HFFc6 (cell line): ENCODE results near the gene GFI1. TPM values are rescaled to one million over a fixed set of nuclear protein-coding genes. Genes with fewer than 3 reads are reported as not detected.

Experiments used
- DNase-seq: peaks from one replicate; pipeline ENCODE4 v3.0.0-alpha.2; 2018
- H3K27ac Mint-ChIP-seq: 2 replicates; pipeline ENCODE4 v1.8.0; 2020; ENCODE audit warnings: mild to moderate bottlenecking, mixed read lengths
- H3K27me3 Mint-ChIP-seq: 2 replicates; pipeline ENCODE4 v1.8.0; 2021; ENCODE audit warnings: mild to moderate bottlenecking, moderate library complexity, mixed read lengths; ENCODE audit not compliant: insufficient read depth
- H3K36me3 Mint-ChIP-seq: 2 replicates; pipeline ENCODE4 v1.8.0; 2021; ENCODE audit warnings: low read depth, mixed read lengths
- H3K4me1 Mint-ChIP-seq: 2 replicates; pipeline ENCODE4 v1.8.0; 2020; ENCODE audit warnings: low read depth, mixed read lengths
- H3K4me3 Mint-ChIP-seq: 2 replicates; pipeline ENCODE4 v1.8.0; 2020; ENCODE audit warnings: mild to moderate bottlenecking, moderate library complexity, mixed read lengths
- H3K9me3 Mint-ChIP-seq: 2 replicates; pipeline ENCODE4 v1.8.0; 2020; ENCODE audit warnings: mild to moderate bottlenecking, mixed read lengths
- CTCF ChIP-seq: fragments of 200-600 bp; sonication (generic); IDR thresholded peaks from 2 replicates; pipeline ENCODE4 v1.5.0; 2021; ENCODE audit warnings: antibody characterized with exemption, mild to moderate bottlenecking
- total RNA-seq, 6 experiments: library from RNA; stranded (reverse); fragmentation: NEBNext Ultra II Directional; extraction: Animal tissue kit (Norgen Biotek cat#: 25700); gene quantifications; 2 replicates in 1 of 6; 3 replicates in 5 of 6; pipeline ENCODE4 v1.2.3, GENCODE V29; 2021

Gene GFI1
- total RNA-seq, 6 experiments from 2014 or later: 0.05 to 0.28 (median 0.07) TPM; not detected in 1

GRCh38 chr1:92504291-92505014 is 17.7 kb upstream of the GFI1 start:
- H3K36me3 Mint-ChIP-seq: no peaks in the 10 kb centered on the region
- no peaks in the 10 kb centered on the region for H3K27me3 Mint-ChIP-seq
- TF ChIP-seq CTCF: no peak
- no peak overlapping the region for H3K27ac Mint-ChIP-seq
- H3K4me3 Mint-ChIP-seq: no peak overlapping the region
- H3K4me1 Mint-ChIP-seq: peaks cover 31% of the 10 kb centered on the region
- DNase-seq: no peak
- H3K9me3 Mint-ChIP-seq: no peaks in the 10 kb centered on the region

GRCh38 chr1:92503926-92504285 is 17.2 kb upstream of the GFI1 start:
- Mint-ChIP-seq H3K36me3 (no peaks in the 10 kb centered on the region), H3K4me3 (no peak overlapping the region), H3K4me1 (peaks cover 31% of the 10 kb centered on the region), H3K9me3 (no peaks in the 10 kb centered on the region), H3K27ac (no peak overlapping the region), H3K27me3 (no peaks in the 10 kb centered on the region)
- peak; percentile 9 for DNase-seq
- no peak for TF ChIP-seq CTCF

- H3K36me3 Mint-ChIP-seq: no peaks in the 10 kb centered on the region
- DNase-seq: no peak
- H3K9me3 Mint-ChIP-seq: no peaks in the 10 kb centered on the region
Observed at GRCh38 chr1:92503043-92503925, 16.6 kb upstream of the GFI1 start.

DNA sequence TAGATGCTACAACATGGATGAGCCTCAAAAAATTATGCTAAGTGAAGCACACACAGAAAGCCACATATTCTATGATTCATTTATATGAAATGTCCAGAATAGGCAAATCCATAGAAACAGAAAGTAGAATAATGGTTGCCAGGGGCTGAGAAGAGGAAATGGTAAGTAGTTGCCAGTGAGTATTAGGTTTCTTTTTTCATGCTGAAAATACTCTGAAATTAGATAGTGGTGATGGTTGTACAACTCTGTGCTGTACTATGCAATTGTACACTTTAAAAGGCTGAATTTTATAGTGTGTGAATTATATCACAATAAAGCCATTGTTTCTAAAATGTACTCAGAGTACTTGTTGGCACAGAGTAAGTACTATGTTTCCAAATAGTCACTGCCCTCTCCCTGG is 15.5 kb upstream of the GFI1 start:
- H3K36me3 Mint-ChIP-seq: no peaks in the 10 kb centered on the region
- TF ChIP-seq CTCF: no peak
- peaks cover 31% of the 10 kb centered on the region for H3K4me1 Mint-ChIP-seq
- peak; percentile 53 for DNase-seq
- H3K4me3 Mint-ChIP-seq: no peak overlapping the region
- peaks cover under 1% of the 10 kb centered on the region; the same call in 1 of the 2 replicates for H3K27me3 Mint-ChIP-seq
- H3K9me3 Mint-ChIP-seq: no peaks in the 10 kb centered on the region
- peak overlapping the region; percentile 29 for H3K27ac Mint-ChIP-seq

More at GRCh38 chr1:92503043-92503925, 16.6 kb upstream of the GFI1 start:
- no peak for TF ChIP-seq CTCF
- Mint-ChIP-seq H3K4me3 (no peak overlapping the region), H3K27ac (no peak overlapping the region; the same call in 1 of the 2 replicates), H3K4me1 (peaks cover 31% of the 10 kb centered on the region), H3K27me3 (no peaks in the 10 kb centered on the region)

DNA sequence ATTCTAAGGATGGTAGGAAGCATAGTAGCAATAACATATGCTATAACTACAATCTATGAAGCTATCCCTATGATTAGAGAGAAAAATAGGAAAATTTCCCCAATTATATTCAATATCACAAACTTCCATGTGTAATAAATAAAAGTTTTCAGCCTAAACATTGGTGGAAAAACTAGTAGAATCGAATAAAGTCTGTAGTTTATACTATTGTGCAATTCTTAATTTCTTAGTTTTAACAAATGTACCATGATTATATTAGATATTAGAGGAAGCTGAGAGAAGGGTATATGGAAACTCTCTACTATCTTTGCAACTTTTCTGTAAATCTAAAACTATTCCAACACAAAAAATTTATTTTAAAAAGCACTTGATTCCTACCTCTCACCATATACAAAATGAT is 13.8 kb upstream of the GFI1 start:
- no peaks in the 10 kb centered on the region for H3K36me3 Mint-ChIP-seq
- H3K9me3 Mint-ChIP-seq: no peaks in the 10 kb centered on the region
- no peak overlapping the region for H3K4me3 Mint-ChIP-seq
- H3K4me1 Mint-ChIP-seq: peaks cover 30% of the 10 kb centered on the region
- DNase-seq: no peak
- no peak for TF ChIP-seq CTCF
- no peak overlapping the region for H3K27ac Mint-ChIP-seq
- peaks cover 3% of the 10 kb centered on the region; the same call in 1 of the 2 replicates for H3K27me3 Mint-ChIP-seq
